Activated CD8-positive, alpha-beta T cell treated with anti-CD3 and anti-CD28 coated beads, Interleukin-2, amount 10 ng/mL, durations not matched to agents 7 days and 5 days (primary cell): ENCODE measurements around the gene PCSK6. TPM values are rescaled to one million over a fixed set of nuclear protein-coding genes. Genes with fewer than 3 reads are reported as not detected.
"Not testable (repeated sequence)": the region's sequence is repeated elsewhere in the genome, so short reads cannot be mapped to it uniquely, and the experiment has no call there.

Source experiments
- ATAC-seq: fragments of 150-1000 bp; cut with Tn5 transposase; one replicate; pipeline ENCODE4 v1.10.0; 2021; ENCODE audit warnings: moderate library complexity
- CTCF ChIA-PET: fragments of 350-600 bp; sonication (Branson Sonifier 250); formaldehyde crosslinking; loops from one replicate; lab custom pipeline; 2021; ENCODE audit warnings: antibody characterized with exemption; lab: Charles Lee
- POLR2A ChIA-PET: fragments of 350-600 bp; sonication (Branson Sonifier 250); formaldehyde crosslinking; loops from one replicate; lab custom pipeline; 2021; ENCODE audit warnings: antibody characterized with exemption; lab: Charles Lee
- DNase-seq: peaks from one replicate; pipeline ENCODE4 v3.0.0-alpha.2; 2020
- H3K27ac Mint-ChIP-seq: one replicate; pipeline ENCODE4 v1.8.0; 2021; ENCODE audit warnings: mild to moderate bottlenecking, mixed read lengths
- H3K27me3 Mint-ChIP-seq: one replicate; pipeline ENCODE4 v1.8.0; 2021; ENCODE audit warnings: low read depth, mixed read lengths
- H3K36me3 Mint-ChIP-seq: one replicate; pipeline ENCODE4 v1.8.0; 2021; ENCODE audit warnings: low read depth, mixed read lengths
- H3K4me1 Mint-ChIP-seq: one replicate; pipeline ENCODE4 v1.8.0; 2021; ENCODE audit warnings: low read depth, mixed read lengths
- H3K4me3 Mint-ChIP-seq: one replicate; pipeline ENCODE4 v1.8.0; 2021; ENCODE audit warnings: mild to moderate bottlenecking, mixed read lengths
- H3K9me3 Mint-ChIP-seq: one replicate; pipeline ENCODE4 v1.8.0; 2022; ENCODE audit warnings: mixed read lengths; ENCODE audit not compliant: insufficient read depth
- total RNA-seq, 2 experiments: library from RNA; stranded (reverse); gene quantifications; one replicate each; pipeline ENCODE4 v1.2.3, GENCODE V29; 2021

Gene PCSK6
- total RNA-seq, 2 experiments from 2014 or later, result 0.68 to 0.76 TPM

DNA sequence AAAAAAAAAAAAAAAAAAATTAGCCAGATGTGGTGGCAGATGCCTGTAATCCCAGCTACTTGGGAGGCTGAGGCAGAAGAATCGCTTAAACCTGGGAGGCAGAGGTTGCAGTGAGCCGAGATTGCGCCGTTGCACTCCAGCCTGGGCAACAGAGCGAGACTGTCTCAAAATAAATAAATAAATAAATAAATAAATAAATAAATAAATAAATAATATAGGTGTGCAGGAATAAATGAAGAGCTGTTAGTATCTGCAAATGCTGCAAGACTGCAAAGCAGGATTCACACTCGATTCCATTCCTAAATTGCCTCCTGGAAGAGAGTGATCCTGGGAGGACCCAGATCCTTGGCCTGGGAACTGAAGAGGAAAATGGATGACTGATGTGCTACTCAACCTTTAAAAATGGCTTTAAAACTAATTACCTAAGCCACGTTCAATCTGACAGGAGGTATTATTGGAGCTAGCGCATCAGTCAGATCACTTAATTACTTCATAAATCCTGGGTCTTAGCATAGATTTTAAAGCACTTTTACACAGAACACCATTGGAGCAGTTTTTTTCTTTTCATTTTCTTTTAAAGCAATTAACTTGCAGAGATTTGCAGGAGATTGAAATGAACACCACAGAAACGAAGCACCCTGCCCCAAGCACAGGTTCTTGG is 132.9 kb downstream of the PCSK6 start:
- H3K4me1 Mint-ChIP-seq, H3K36me3 Mint-ChIP-seq, DNase-seq, H3K27ac Mint-ChIP-seq, POLR2A ChIA-PET, ATAC-seq, CTCF ChIA-PET, H3K27me3 Mint-ChIP-seq, H3K4me3 Mint-ChIP-seq, H3K9me3 Mint-ChIP-seq: not testable (repeated sequence)

DNA sequence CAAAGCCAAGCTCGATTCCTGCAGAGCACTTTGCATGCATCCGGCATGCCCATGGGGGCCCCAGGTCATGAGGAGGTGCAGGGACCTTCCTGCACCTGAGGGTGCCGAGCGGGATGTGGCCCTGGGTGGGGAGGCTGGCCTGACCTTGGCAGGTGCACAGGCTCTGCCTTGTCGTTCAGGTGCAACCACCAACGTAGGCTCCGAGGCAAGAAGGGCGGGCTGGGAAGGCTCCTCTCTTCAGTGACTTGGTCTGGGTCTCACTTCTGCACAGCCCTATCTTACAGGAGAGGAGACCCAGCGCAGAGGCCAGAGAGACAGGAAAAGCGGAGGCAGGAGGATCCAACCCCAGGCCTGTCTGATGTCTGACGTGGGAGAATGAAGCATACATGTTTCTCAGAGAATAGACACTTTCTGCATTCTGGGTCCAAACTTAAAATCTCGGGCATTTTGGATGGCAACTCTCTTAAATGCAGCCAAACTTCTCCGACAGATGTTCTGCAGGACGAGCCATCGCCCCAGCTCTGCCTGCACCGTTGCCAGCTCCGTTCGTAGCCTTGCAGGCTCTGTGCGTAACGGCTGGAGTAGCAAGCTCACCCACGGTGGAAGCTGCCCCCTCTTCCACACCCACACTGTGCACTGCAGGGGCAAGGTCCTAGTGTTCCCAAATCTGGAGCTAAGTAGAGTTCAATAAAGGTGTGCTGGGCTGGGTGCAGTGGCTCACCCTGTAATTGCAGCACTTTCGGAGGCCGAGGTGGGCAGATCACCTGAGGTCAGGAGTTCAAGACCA is 133.6 kb downstream of the PCSK6 start:
- POLR2A ChIA-PET, result no interaction called here
- no peak overlapping the region for H3K27ac Mint-ChIP-seq
- CTCF ChIA-PET, result no interaction called here

DNA sequence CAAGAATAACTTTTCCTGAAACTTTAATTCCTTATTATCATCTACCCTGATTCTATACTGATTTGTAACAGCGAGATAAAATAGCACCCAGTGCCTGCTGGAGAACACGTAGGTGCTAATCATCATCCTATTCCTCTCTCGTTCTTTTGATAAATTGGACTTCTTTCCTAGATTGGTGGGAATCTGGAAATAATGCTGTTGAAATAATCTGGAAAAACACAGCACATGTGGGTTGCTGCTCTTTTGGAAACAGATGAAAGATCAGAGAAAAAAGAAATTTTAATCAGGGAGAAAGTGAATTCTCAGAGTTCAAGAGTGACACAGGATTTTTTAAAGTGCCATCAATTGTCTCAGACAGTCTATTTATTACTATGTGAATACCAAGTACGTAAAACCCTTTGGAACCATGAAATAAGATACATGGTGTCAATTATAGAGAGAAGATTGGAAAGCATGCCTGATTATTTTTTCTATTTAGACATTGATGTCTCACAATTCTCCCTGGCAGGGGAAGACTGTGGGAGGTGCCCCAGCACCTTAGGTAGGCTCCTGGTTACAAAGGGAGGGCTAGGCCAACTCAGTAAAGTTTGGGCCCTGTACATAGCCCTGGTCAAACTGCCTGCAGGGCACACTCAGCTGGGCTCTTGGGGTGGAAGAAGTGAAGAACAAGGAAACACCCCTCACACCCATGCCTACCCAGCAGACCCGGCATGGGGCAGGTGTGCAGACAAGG is 134.4 kb downstream of the PCSK6 start:
- CTCF ChIA-PET, result no interaction called here
- no peak overlapping the region for H3K4me3 Mint-ChIP-seq
- POLR2A ChIA-PET, result no interaction called here
- no peaks in the 10 kb centered on the region for H3K9me3 Mint-ChIP-seq
- H3K36me3 Mint-ChIP-seq, result no peaks in the 10 kb centered on the region
- H3K27me3 Mint-ChIP-seq, result peaks cover 2% of the 10 kb centered on the region
- no peaks in the 10 kb centered on the region for H3K4me1 Mint-ChIP-seq
- DNase-seq, result no peak
- ATAC-seq, result no peak
- H3K27ac Mint-ChIP-seq, result no peak overlapping the region

More for the DNA sequence above, 133.6 kb downstream of the PCSK6 start:
- no peak for DNase-seq
- Mint-ChIP-seq H3K4me3 (no peak overlapping the region), H3K9me3 (no peaks in the 10 kb centered on the region), H3K36me3 (no peaks in the 10 kb centered on the region), H3K4me1 (no peaks in the 10 kb centered on the region), H3K27me3 (peaks cover 2% of the 10 kb centered on the region)
- ATAC-seq, result no peak

DNA sequence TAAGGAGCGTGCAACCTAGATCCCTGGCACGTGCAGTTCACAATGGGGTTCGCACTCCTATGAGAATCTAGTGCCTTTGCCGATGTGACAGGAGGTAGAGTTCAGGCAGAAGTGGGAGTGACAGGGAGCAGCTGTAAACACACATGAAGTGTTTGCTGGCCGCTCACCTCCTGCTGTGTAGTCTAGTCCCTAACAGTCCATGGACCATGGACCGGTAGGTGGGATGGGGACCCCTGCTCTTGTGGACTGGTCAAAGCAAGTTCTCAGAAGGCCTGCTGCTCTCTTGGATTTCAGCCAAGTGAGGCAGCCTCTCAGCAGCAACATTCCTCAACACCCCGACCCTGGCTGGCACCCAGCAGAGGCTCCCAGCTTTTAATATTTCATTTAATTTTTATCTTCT is 136.3 kb downstream of the PCSK6 start:
- Mint-ChIP-seq H3K36me3 (no peaks in the 10 kb centered on the region), H3K27ac (no peak overlapping the region), H3K9me3 (no peaks in the 10 kb centered on the region), H3K27me3 (peaks cover 2% of the 10 kb centered on the region), H3K4me1 (no peaks in the 10 kb centered on the region), H3K4me3 (no peak overlapping the region)
- DNase-seq (no peak), ATAC-seq (no peak)
- POLR2A ChIA-PET, result no interaction called here
- CTCF ChIA-PET, result no interaction called here

DNA sequence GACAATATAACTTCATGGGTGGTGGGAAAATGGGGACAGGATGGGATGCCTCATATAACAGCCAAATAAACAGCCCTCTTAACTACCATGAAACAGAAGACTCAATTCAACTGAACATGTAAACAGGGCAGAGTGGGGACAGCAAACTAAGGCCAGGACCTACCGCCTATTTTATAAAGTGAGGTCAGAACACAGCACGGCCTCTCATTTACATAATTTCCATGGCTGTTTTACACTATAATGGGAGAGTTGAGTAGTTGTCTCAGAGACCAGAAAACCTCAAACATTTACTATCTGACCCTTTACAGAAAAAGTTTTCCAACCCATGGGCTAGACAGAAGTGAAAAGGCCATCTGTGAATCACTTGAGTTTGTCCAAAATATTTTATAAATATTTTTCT is 137.8 kb downstream of the PCSK6 start:
- H3K4me1 Mint-ChIP-seq, result no peaks in the 10 kb centered on the region
- H3K4me3 Mint-ChIP-seq, result no peak overlapping the region
- H3K36me3 Mint-ChIP-seq, result no peaks in the 10 kb centered on the region
- ChIA-PET POLR2A (no interaction called here), CTCF (no interaction called here)
- no peak overlapping the region for H3K27ac Mint-ChIP-seq
- no peak for DNase-seq
- no peak for ATAC-seq
- H3K27me3 Mint-ChIP-seq, result peaks cover 8% of the 10 kb centered on the region
- H3K9me3 Mint-ChIP-seq, result no peaks in the 10 kb centered on the region

DNA sequence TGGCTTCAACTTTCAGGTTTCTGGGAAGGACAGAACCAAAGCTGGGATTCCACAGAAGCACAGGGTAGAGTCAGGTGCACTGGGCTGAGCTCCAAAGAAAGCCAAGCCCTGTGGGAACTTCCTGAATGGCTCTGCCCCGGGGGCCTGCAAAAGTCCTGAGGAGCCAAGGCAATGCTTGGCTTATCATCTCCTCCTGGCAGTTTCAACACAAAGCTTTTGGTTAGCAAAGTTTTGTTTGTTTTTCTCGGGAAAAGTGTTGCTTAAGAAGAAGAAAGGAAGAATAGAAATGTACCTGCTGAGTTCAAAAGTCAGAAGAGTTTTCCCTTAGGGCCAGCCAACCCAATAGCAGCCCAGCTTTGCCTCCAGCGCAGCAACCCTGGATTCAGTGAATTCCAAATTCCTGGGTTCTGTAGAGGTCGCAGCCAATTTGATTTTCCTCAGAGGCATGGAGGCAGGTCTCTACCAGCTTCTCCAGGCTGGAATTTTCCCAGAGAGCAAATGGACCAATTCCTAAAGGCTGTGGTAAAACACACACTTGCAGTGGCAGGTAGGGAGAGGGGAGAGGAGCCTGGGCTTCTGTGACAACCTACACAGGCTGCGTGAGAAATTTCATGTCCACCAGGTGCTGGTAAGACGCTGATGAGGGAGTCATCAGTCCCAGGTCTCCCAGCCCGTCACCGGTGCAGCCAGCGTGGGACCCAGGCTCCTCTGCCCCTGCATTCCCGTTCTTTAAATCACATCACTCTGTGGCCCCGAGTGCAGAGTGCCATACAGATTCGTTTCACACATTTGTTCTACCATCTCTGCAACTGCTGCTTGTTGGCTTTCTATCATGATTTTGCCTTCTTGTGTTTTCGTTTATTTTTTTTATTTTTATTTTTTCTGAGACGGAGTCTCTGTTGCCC is 140.2 kb downstream of the PCSK6 start:
- POLR2A ChIA-PET, result no interaction called here
- no peaks in the 10 kb centered on the region for H3K4me1 Mint-ChIP-seq
- no peak overlapping the region for H3K27ac Mint-ChIP-seq
- H3K4me3 Mint-ChIP-seq, result no peak overlapping the region
- H3K9me3 Mint-ChIP-seq, result no peaks in the 10 kb centered on the region
- no peaks in the 10 kb centered on the region for H3K36me3 Mint-ChIP-seq
- CTCF ChIA-PET, result no interaction called here
- H3K27me3 Mint-ChIP-seq, result peaks cover 9% of the 10 kb centered on the region
- no peak for ATAC-seq
- DNase-seq, result no peak

DNA sequence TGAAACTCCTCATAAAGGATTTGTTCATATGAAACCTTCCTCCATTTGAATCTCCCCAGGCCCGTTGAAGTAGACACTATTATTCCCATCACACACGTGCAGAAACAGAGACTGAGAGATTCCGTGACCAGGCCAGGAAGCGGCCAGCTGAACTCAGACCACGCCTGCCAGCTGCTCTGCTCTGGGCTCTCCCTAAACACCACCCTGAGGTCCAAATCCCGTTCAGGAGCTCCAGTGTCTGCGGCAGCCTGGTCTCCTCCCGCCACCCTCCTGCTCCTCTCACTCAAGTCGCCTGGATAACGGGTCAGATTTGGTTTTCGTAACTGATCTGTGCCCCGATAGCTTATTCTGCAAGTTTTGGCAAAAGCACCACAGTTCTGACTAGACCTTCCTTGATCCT is 140.9 kb downstream of the PCSK6 start:
- Mint-ChIP-seq H3K27me3 (peaks cover 9% of the 10 kb centered on the region), H3K9me3 (no peaks in the 10 kb centered on the region), H3K36me3 (no peaks in the 10 kb centered on the region), H3K4me1 (no peaks in the 10 kb centered on the region), H3K4me3 (no peak overlapping the region), H3K27ac (no peak overlapping the region)
- POLR2A ChIA-PET, result no interaction called here
- no peak for DNase-seq
- no peak for ATAC-seq
- CTCF ChIA-PET, result no interaction called here

DNA sequence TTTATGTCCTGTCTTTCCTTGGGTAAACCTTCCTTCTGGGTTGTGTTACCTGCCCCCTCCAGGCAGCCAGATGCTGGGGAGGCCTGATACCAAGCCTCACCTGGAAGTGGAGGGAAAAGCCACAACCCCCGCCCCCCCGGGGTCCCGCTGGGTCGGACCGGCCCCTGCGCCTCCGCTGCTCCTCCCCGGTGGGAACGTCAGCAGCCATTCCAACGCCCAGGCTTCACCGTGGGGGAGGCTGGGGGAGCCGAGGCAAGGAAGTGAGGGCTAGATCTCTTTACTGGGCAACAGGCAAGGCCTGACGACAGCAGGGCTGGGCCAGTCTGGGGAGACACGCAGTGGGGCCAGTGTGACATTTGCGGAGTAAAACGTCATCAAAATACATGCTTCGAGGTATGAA is 141.5 kb downstream of the PCSK6 start:
- Mint-ChIP-seq H3K4me1 (no peaks in the 10 kb centered on the region), H3K36me3 (no peaks in the 10 kb centered on the region), H3K4me3 (no peak overlapping the region), H3K9me3 (no peaks in the 10 kb centered on the region), H3K27ac (no peak overlapping the region), H3K27me3 (peaks cover 9% of the 10 kb centered on the region)
- ChIA-PET CTCF (no interaction called here), POLR2A (no interaction called here)
- ATAC-seq, result no peak
- no peak for DNase-seq

DNA sequence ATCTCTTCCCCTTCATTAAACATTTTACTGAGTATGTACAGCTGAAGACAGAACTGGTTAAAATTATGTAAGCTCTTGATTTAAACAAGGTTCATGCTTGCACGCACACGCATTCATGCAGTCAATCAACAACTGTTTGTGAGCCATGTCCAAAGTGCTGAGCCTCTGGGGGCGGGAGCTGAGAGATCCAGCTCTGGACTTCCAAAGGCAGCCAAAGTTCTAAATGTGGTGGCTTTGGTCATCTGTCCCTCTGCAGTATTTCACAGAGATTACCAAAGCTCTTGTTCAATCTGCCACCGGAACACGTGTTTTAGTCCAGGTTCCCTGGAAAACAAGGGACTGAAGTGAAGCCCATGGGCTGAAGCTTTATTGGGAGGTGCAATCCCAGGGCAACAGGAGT is 142.1 kb downstream of the PCSK6 start:
- no peak for DNase-seq
- no peak for ATAC-seq
- no peaks in the 10 kb centered on the region for H3K9me3 Mint-ChIP-seq
- H3K4me3 Mint-ChIP-seq, result no peak overlapping the region
- ChIA-PET POLR2A (no interaction called here), CTCF (interaction anchor here (1.6 kb wide), 1 partner anchor 27 kb away, joined by 5 read pairs; no protein-coding TSS in a partner anchor)
- no peaks in the 10 kb centered on the region for H3K4me1 Mint-ChIP-seq
- H3K27ac Mint-ChIP-seq, result no peak overlapping the region
- peaks cover 9% of the 10 kb centered on the region for H3K27me3 Mint-ChIP-seq
- H3K36me3 Mint-ChIP-seq, result no peaks in the 10 kb centered on the region

DNA sequence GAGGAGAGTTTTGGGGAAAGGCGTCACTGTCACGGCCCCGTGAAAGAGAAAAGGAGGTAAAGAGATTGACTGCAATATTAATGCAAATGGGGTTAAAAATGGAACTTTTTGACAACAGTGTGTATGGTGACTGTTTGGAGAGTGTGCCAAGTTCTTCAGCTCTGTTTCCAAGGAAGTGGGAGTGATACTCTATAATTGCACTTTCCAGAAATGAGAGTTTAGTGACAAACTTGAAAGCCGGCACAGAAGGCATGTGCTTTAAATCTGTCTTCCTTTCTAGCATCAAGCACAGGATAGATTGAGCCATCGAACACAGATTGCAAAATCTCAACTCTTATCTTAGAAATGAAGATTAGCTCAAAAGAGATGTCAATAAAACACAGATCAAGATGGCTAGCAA is 142.6 kb downstream of the PCSK6 start:
- H3K36me3 Mint-ChIP-seq, result no peaks in the 10 kb centered on the region
- POLR2A ChIA-PET, result no interaction called here
- DNase-seq (no peak), ATAC-seq (no peak)
- no peak overlapping the region for H3K27ac Mint-ChIP-seq
- peaks cover 9% of the 10 kb centered on the region for H3K27me3 Mint-ChIP-seq
- H3K4me1 Mint-ChIP-seq, result no peaks in the 10 kb centered on the region
- CTCF ChIA-PET, result interaction anchor here (1.6 kb wide), 1 partner anchor 26 kb away, joined by 5 read pairs; no protein-coding TSS in a partner anchor
- H3K9me3 Mint-ChIP-seq, result no peaks in the 10 kb centered on the region
- no peak overlapping the region for H3K4me3 Mint-ChIP-seq

DNA sequence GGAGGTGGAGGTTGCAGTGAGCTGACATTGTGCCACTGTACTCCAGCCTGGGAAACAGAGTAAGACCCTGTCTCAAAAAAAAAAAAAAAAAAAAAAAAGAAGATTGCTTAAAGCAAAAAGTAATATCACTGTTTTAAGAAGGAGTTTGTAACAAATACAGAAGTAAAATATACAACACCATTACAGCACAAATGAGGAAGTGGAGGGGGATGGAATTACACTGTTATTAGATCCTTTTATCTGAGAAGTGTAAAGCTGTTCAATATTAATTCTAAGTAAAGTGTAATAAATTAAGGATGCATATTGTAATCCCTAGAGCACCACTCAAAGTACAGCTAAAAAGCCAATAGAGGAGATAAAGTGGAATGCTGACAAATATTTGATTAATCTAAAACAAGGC is 147.5 kb downstream of the PCSK6 start:
- Mint-ChIP-seq H3K4me3 (no peak overlapping the region), H3K27me3 (peaks cover 13% of the 10 kb centered on the region), H3K4me1 (no peaks in the 10 kb centered on the region), H3K9me3 (no peaks in the 10 kb centered on the region), H3K36me3 (no peaks in the 10 kb centered on the region), H3K27ac (no peak overlapping the region)
- POLR2A ChIA-PET, result no interaction called here
- ATAC-seq (no peak), DNase-seq (no peak)
- CTCF ChIA-PET, result interaction anchor here (0.6 to 1.0 kb wide), 2 partner anchors 21 to 22 kb away, joined by 3 read pairs; no protein-coding TSS in a partner anchor
